Measurements from ENCODE around the gene GPR39. TPM values are rescaled to one million over a fixed set of nuclear protein-coding genes. Genes with fewer than 3 reads are reported as not detected.

GPR39 gene
- total and polyA plus RNA-seq, 12 donors = 0.10 to 0.28 (median 0.17) TPM; not detected in 7

- no peaks in the 10 kb centered on the region for H3K4me1 ChIP-seq (replicated peaks in 1 of 2)
- WGBS, 4 donors = 40 to 61% (median 57%) methylated on average over 2 of the region's 2 CpGs
- no peaks in the 10 kb centered on the region for H3K36me3 ChIP-seq (replicated peaks in 1 of 2)
- no peak for TF ChIP-seq POLR2A (IDR thresholded peaks at IDR 0.05)
- TF ChIP-seq, protein P1, sequence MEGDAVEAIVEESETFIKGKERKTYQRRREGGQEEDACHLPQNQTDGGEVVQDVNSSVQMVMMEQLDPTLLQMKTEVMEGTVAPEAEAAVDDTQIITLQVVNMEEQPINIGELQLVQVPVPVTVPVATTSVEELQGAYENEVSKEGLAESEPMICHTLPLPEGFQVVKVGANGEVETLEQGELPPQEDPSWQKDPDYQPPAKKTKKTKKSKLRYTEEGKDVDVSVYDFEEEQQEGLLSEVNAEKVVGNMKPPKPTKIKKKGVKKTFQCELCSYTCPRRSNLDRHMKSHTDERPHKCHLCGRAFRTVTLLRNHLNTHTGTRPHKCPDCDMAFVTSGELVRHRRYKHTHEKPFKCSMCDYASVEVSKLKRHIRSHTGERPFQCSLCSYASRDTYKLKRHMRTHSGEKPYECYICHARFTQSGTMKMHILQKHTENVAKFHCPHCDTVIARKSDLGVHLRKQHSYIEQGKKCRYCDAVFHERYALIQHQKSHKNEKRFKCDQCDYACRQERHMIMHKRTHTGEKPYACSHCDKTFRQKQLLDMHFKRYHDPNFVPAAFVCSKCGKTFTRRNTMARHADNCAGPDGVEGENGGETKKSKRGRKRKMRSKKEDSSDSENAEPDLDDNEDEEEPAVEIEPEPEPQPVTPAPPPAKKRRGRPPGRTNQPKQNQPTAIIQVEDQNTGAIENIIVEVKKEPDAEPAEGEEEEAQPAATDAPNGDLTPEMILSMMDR (IDR thresholded peaks at IDR 0.05) = no peak
- no peak overlapping the region for H3K27ac ChIP-seq
- no peak overlapping the region for H3K4me3 ChIP-seq
- no peaks in the 10 kb centered on the region for H3K9me3 ChIP-seq (replicated peaks in 1 of 3)
- H3K27me3 ChIP-seq = no peaks in the 10 kb centered on the region
- no peak for DNase-seq
- intact Hi-C loops (cut with DNase I) = no loop called here
Observed at GRCh38 chr2:132477962-132478361, 61.4 kb downstream of the GPR39 start.

- DNase-seq = no peak
- Histone ChIP-seq H3K9me3 (replicated peaks in 1 of 3) (no peaks in the 10 kb centered on the region), H3K27ac (no peak overlapping the region), H3K4me3 (no peak overlapping the region), H3K4me1 (replicated peaks in 1 of 2) (no peaks in the 10 kb centered on the region), H3K36me3 (replicated peaks in 1 of 2) (no peaks in the 10 kb centered on the region), H3K27me3 (no peaks in the 10 kb centered on the region)
- WGBS, 4 donors = 55 to 69% (median 59%) methylated on average over 3 of the region's 3 CpGs
- intact Hi-C loops (cut with DNase I) = no loop called here
- TF ChIP-seq, protein P1 (IDR thresholded peaks at IDR 0.05) = no peak
- TF ChIP-seq POLR2A (IDR thresholded peaks at IDR 0.05) = no peak
Observed at GRCh38 chr2:132478461-132479105, 62.0 kb downstream of the GPR39 start.

GRCh38 chr2:132479155-132479554, 62.5 kb downstream of the GPR39 start:
- no peaks in the 10 kb centered on the region for H3K4me1 ChIP-seq (replicated peaks in 1 of 2)
- 74 to 77% (median 76%) methylated on average over 8 of the region's 8 CpGs for WGBS, 4 donors
- DNase-seq = no peak
- no peaks in the 10 kb centered on the region for H3K27me3 ChIP-seq
- H3K9me3 ChIP-seq (replicated peaks in 1 of 3) = no peaks in the 10 kb centered on the region
- TF ChIP-seq POLR2A (IDR thresholded peaks at IDR 0.05) = no peak
- TF ChIP-seq, protein P1 (IDR thresholded peaks at IDR 0.05) = no peak
- H3K36me3 ChIP-seq (replicated peaks in 1 of 2) = no peaks in the 10 kb centered on the region
- H3K4me3 ChIP-seq = no peak overlapping the region
- intact Hi-C loops (cut with DNase I) = no loop called here
- H3K27ac ChIP-seq = no peak overlapping the region

GRCh38 chr2:132482821-132483220, 66.2 kb downstream of the GPR39 start:
- H3K4me3 ChIP-seq = no peak overlapping the region
- H3K4me1 ChIP-seq (replicated peaks in 1 of 2) = no peaks in the 10 kb centered on the region
- intact Hi-C loops (cut with DNase I) = no loop called here
- WGBS, 4 donors = 56 to 65% (median 62%) methylated on average over 3 of the region's 3 CpGs
- no peaks in the 10 kb centered on the region for H3K27me3 ChIP-seq
- no peak overlapping the region for H3K27ac ChIP-seq
- DNase-seq = no peak
- TF ChIP-seq, protein P1 (IDR thresholded peaks at IDR 0.05) = no peak
- TF ChIP-seq POLR2A (IDR thresholded peaks at IDR 0.05) = no peak
- H3K36me3 ChIP-seq (replicated peaks in 1 of 2) = no peaks in the 10 kb centered on the region
- H3K9me3 ChIP-seq (replicated peaks in 1 of 3) = no peaks in the 10 kb centered on the region

Data from adrenal gland (tissue), 12 donors.